Mucosa of stomach (tissue), 1 donor: ENCODE measurements around the gene DNAJC8.

ENCODE experiments used
- H3K27me3 ChIP-seq: one replicate; pipeline ENCODE4 v1.7.0; 2013; ENCODE audit warnings: mild to moderate bottlenecking, low read length; ENCODE audit not compliant: control insufficient read depth, insufficient read depth
- H3K36me3 ChIP-seq: one replicate; pipeline ENCODE4 v1.7.0; 2013; ENCODE audit warnings: low read length; ENCODE audit not compliant: control insufficient read depth, insufficient read depth
- H3K4me1 ChIP-seq: one replicate; pipeline ENCODE4 v1.7.0; 2013; ENCODE audit warnings: mild to moderate bottlenecking, low read length; ENCODE audit not compliant: control insufficient read depth, insufficient read depth
- H3K4me3 ChIP-seq: one replicate; pipeline ENCODE4 v1.7.0; 2013; ENCODE audit warnings: low read length
- H3K9ac ChIP-seq: one replicate; pipeline ENCODE4 v1.7.0; 2013; ENCODE audit warnings: mild to moderate bottlenecking, low read length, moderate library complexity
- H3K9me3 ChIP-seq: one replicate; pipeline ENCODE4 v1.7.0; 2013; ENCODE audit warnings: mild to moderate bottlenecking, low read length, moderate library complexity; ENCODE audit not compliant: control insufficient read depth
- donor health status: Pancreatic carcinoma.

The DNAJC8 gene

DNA sequence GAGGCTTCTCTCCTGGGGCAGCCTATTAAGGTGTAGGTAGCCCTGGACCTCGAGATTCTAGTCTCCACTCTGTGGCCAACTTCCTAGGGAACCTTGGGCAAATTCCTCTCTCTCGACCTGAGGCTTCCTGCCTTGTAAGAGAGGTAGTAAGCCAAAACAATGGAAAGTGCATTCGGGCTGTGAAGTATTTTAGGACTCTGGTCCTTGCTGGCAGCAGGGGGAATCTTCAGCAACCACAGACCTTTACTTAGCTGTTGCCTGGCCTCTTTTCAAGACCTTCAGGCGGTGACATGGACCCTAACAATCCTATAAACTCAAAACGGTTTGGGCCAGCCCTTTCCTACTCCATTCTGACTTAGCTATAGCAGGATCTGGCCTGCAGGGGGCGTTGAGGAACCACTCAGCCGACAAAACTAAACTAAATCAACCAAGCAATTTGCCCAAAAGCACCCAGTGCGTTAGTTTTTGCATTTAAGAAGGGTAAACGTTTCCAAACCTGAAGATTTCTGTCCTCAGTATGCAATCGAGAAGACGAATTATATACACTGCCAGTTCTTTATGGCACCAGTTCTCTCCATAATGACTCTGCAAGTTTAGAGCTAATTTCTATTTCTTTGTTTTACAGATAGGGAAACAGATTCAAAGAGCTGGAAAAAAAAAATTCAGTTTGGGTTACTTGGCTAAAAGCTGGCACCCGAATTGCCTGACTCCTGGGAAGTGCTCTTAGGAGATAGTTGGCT lies 15.6 kb upstream of the DNAJC8 start:
- H3K4me1 ChIP-seq = peaks cover 45% of the 10 kb centered on the region

DNA sequence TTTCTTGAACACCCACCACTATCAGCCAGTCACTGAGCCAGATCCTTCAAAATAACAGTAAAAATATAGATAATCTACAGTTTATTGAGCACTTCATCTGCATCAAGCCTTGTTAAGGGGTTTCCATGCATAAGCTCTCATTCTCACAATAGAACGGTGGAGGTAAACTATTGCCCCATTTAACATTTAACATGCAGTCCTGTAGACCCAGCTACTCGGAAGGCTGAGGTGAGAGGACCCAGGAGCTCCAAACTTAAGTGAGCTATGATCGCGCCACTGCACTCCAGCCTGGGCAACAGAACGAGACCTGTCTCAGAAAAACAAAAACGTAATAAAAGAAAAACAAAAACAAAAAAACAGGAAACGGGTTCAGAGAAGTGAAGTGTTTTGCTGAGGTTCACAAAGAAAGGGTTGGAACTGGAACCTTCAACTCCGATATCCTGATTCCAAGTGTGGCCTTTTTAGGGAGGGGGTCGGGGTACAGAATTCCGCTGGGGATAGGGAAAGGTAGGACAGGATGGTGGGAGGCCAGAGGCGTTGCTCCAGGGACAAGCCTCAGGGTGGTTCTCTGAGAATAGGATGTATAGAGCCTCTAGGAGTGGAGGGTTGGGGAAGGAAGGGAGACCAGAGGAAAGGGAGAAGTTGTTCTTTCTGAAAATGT lies 14.9 kb upstream of the DNAJC8 start:
- Histone ChIP-seq H3K4me3 (no peak overlapping the region), H3K36me3 (no peaks in the 10 kb centered on the region), H3K9ac (peak overlapping the region; percentile 50), H3K9me3 (no peaks in the 10 kb centered on the region), H3K4me1 (peaks cover 52% of the 10 kb centered on the region), H3K27me3 (no peaks in the 10 kb centered on the region)

More for the DNA sequence above, 15.6 kb upstream of the DNAJC8 start:
- Histone ChIP-seq H3K4me3 (no peak overlapping the region), H3K27me3 (no peaks in the 10 kb centered on the region), H3K36me3 (no peaks in the 10 kb centered on the region), H3K9me3 (no peaks in the 10 kb centered on the region), H3K9ac (peak overlapping the region; percentile 16)

DNA sequence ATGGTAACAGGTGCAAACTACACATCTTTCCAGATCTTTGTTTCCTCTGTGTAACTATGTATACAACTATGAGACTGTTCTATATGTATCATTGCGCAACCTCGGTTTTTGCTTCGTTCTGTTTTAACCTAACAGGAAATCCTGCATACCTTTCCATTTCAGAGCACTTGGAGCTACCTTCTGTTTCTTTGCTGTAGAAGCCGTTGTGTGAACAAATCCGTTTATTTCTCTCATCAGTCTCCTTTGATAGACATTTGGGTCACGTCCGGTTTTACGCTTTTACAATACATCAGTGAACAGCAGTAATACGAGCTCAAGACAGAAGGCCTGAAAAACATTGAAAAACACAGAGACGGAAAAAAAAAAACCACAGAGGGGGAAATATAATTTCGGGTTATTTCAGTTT lies 13.6 kb upstream of the DNAJC8 start:
- Histone ChIP-seq H3K4me3 (peak overlapping the region; percentile 92), H3K9ac (peak overlapping the region; percentile 79), H3K4me1 (peaks cover 52% of the 10 kb centered on the region), H3K9me3 (no peaks in the 10 kb centered on the region), H3K36me3 (no peaks in the 10 kb centered on the region), H3K27me3 (no peaks in the 10 kb centered on the region)

DNA sequence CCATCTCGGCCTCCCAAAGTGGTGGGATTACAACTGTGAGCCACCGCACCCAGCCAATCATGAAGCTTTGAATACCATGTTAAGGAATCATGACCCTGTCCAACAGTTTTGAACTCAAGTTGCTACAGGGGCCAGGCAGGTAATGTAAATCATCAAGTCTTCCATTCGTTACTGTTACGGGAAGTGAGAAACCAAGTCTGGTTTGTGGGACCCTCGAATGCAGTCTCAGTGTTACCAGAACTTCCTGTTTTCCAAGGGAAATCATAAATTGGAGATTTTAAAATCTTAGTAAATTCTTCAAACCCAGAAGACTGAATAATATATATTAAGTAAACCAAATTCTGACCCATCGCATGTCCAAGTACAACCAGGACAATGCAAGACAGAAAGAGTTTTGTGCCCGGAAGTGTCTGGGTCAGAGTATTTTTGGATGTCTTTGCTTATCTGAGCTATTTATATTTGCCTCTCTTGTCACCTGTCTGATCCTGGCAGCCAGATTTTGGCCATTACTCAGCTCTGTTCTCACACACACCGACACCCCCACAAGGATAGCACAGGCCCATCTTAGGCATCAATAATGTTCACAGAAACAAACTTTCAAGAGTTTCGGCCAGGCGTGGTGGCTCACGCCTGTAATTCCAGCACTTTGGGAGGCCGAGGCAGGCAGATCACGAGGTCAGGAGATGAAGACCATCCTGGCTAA lies 11.9 kb upstream of the DNAJC8 start:
- no peaks in the 10 kb centered on the region for H3K9me3 ChIP-seq
- peaks cover 46% of the 10 kb centered on the region for H3K4me1 ChIP-seq
- no peaks in the 10 kb centered on the region for H3K36me3 ChIP-seq
- no peaks in the 10 kb centered on the region for H3K27me3 ChIP-seq
- H3K9ac ChIP-seq = peak overlapping the region; percentile 24
- H3K4me3 ChIP-seq = no peak overlapping the region

DNA sequence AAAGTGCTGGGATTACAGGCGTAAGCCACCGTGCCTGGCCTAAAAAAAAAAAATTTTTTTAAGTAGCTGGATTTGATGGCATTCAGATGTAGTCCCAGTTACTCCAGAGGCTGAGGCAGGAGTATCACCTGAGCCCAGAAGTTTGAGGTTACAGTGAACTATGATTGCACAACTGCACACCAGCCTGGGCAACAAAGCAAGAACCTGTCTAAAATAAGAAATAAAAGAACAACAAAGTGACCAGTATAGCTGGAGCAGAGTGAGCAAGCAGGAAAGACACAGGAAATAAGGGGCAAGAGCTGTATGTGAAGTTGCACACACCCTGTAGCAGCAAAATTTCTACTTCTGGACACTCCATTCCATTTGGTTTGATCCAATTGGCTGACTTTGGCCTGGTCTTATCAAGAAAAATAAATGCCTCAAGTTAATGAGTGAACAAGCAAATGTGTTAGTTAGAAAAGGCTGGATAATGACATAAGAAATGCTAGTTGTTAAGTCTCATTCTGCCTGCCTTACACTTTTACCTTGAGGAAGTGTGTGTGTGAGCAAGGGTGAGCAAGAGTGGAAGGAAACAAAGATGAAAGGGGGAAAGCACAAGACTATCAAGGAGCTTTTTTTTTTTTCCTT lies 11.0 kb upstream of the DNAJC8 start:
- H3K9ac ChIP-seq = peak overlapping the region; percentile 44
- no peaks in the 10 kb centered on the region for H3K27me3 ChIP-seq
- H3K36me3 ChIP-seq = no peaks in the 10 kb centered on the region
- no peaks in the 10 kb centered on the region for H3K9me3 ChIP-seq
- H3K4me3 ChIP-seq = no peak overlapping the region
- H3K4me1 ChIP-seq = peaks cover 37% of the 10 kb centered on the region

DNA sequence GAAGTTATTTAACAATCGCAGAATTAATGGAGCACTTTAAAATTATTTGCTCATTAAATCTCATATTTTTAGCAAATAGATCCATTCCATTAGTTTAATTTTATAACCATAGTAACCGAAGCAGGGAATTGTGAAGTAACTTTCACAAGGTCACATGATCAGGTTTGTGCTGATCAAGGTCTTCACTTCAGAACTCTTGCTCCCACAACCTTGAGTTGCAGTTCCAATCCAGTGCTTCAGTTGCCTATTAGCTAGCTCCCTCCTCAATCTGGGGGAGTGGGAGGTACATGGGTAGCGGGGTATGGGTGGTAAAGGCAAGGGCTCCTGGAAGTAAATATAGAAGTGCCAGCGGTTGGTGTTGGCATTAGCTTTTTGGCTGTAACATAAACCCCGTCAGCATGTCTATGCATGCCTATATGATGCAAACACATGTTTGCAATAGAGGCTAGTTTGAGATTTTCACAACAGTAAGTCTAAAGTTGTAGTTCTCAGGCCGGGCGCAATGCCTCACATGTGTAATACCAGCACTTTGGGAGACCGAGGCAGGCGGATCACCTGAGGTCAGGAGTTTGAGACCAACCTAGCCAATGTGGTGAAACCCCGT lies 8.9 kb upstream of the DNAJC8 start:
- H3K4me1 ChIP-seq = peaks cover 33% of the 10 kb centered on the region

DNA sequence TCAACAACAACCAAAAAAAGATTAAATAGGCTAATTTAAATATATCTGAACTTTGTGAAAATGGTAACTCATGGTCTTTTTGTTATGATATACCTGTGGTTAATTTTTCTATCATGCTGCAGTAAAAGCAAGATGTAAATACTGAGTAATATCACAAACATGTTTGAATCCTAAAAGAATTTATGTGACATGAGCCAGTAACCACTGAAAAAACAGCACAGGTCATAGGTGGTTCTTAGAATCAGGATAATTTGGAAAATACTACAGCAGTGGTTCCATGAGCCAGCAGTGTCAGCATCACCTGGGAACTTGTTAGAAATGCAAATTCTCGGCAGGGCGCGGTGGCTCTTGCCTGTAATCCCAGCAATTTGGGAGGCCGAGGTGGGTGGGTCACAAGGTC lies 7.2 kb upstream of the DNAJC8 start:
- no peaks in the 10 kb centered on the region for H3K27me3 ChIP-seq
- no peaks in the 10 kb centered on the region for H3K9me3 ChIP-seq
- H3K36me3 ChIP-seq = no peaks in the 10 kb centered on the region
- no peak overlapping the region for H3K9ac ChIP-seq
- H3K4me1 ChIP-seq = peaks cover 36% of the 10 kb centered on the region
- no peak overlapping the region for H3K4me3 ChIP-seq

More for the DNA sequence above, 8.9 kb upstream of the DNAJC8 start:
- H3K36me3 ChIP-seq = no peaks in the 10 kb centered on the region
- peak overlapping the region; percentile 25 for H3K4me3 ChIP-seq
- H3K9ac ChIP-seq = no peak overlapping the region
- H3K9me3 ChIP-seq = no peaks in the 10 kb centered on the region
- H3K27me3 ChIP-seq = no peaks in the 10 kb centered on the region

DNA sequence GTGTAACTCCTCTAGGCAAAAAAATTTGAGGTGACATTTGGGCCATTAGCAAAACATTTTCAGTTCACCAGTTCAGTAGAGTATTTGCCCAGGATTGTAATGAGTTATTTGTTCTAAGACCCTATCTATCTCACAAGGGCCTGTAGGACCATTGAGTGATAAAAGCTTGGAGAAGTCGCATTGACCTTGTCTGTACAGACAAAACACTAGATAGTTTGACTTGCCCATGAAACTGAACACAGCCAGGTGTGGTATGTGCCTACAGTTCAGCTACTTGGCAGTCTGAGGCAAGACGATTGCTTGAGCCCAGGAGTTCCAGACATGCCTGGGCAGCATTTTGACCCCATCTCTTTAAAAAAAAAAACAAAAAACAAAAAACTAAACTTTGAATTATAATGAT lies 6.2 kb upstream of the DNAJC8 start:
- no peaks in the 10 kb centered on the region for H3K9me3 ChIP-seq
- H3K27me3 ChIP-seq = no peaks in the 10 kb centered on the region
- H3K4me1 ChIP-seq = peaks cover 25% of the 10 kb centered on the region
- no peak overlapping the region for H3K9ac ChIP-seq
- H3K4me3 ChIP-seq = no peak overlapping the region
- H3K36me3 ChIP-seq = no peaks in the 10 kb centered on the region

DNA sequence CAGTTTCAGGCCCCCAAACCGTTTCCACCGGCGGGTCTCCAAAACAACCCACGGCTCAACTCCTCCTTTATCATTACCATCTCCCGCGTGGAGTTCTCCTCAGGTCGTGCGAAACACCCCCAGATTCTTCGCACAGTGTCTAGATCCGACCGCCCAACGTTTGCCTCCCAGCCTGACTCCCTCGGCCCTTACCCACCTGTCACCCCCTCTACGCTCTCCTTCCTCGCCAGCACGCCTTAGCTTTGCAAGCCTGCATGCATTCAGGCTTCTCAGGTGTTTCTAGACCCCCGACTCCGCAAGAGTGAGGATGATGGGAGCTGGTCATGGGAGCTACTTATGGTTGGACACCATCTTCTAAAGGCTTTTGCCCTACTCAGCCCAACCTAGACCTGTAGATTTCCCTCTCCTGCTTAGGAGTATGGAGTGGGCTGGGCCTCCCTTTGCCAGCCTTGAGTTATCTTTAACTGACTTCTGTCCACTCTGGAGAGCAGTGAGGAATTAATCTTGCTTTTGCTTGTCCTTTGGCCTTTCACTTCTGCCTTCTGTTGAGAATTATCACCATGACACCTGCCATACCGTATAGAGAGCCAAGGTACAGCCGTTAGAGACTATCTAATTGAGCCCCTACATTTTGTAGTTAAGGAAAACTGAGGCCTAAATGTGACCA lies 4.0 kb upstream of the DNAJC8 start:
- Histone ChIP-seq H3K27me3 (no peaks in the 10 kb centered on the region), H3K4me3 (peak overlapping the region; percentile 99), H3K36me3 (no peaks in the 10 kb centered on the region), H3K4me1 (peaks cover 17% of the 10 kb centered on the region), H3K9me3 (no peaks in the 10 kb centered on the region), H3K9ac (peak overlapping the region; percentile 94)

DNA sequence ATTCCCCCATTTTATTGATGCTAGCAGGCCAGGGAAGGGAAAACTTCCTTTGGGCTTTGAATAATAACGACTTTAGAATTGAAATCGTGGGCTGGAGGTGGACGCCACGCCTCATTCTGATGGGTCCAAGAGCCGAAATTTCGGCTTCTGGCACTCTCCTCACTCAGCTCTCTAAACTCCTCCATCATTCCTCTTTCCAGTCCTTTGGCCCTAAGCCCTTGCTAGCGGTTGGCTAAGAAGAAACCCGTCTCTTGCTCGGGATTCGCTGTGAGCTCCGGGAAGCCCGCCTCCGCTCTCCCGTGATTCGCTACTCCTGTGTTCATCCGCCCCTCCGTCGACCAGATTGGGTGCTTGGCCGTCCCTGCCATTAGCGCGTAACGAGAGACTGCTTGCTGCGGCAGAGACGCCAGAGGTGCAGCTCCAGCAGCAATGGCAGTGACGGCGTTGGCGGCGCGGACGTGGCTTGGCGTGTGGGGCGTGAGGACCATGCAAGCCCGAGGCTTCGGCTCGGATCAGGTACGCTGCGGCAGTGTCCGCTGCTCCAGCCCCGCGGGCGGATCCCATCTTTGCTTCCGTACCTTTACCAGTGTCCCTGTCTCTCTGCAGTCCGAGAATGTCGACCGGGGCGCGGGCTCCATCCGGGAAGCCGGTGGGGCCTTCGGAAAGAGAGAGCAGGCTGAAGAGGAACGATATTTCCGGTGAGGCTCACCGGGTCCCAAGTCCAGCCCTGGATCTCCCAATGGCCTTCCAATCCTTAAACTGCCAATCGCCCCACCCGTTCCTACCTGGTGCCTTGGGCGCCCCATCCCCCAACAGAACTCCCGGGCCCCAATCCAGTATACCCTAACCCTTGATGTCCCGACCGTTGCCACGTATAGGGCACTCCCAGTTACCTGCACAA lies 3.2 kb upstream of the DNAJC8 start, which contains the start of gene ATP5IF1:
ATP5IF1 (plus strand) TSS at position 370 of the 901 bp plus-strand sequence; CDS start at position 430, 60 bp downstream.
- H3K4me1 ChIP-seq = peaks cover 17% of the 10 kb centered on the region
- peak within 1 kb of the TSS; percentile 99 for H3K4me3 ChIP-seq
- H3K9me3 ChIP-seq = no peaks in the 10 kb centered on the region
- no peaks in the 10 kb centered on the region for H3K27me3 ChIP-seq
- H3K36me3 ChIP-seq = no peaks in the 10 kb centered on the region
- peak within 1 kb of the TSS; percentile 94 for H3K9ac ChIP-seq
